ENCODE data around the gene CD101. TPM values are rescaled to one million over a fixed set of nuclear protein-coding genes. Genes with fewer than 3 reads are reported as not detected.

CD101 gene
- total RNA-seq, 1 experiment from 2014 or later: 1.2 TPM

DNA sequence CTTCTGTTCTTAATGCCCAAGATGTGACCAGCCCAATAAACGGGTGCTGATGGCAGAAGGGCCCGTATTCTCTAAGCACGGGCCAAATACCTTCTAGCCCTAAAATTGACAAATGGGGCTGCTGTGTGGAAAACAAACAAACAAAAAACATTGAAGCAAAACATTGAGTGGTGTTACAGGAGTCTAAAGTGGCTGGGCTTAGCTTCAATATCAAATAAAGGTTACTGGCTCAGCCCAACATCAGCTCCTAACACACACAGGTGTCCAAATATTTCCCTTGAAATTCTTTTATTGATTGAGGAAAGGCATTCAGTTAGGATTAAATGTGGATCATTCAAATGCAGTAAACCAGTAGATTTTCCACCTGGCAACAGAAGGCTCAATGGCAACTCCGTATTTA, 45.2 kb downstream of the CD101 start:
- DNase-seq (ENCODE audit: low read depth, low spot score): no peak
- Histone ChIP-seq H3K27ac (ENCODE audit: low read depth, low read length) (no peak overlapping the region), H3K9me3 (ENCODE audit: control insufficient read depth in 1 of 2, insufficient read depth in 1 of 2, low read depth in 1 of 2, low read length in 2 of 2) (no peaks in the 10 kb centered on the region), H3K4me3 (replicated peaks in 1 of 2; ENCODE audit: low read depth in 1 of 2, low read length in 2 of 2) (no peak overlapping the region), H4K20me1 (ENCODE audit: insufficient read depth) (no peaks in the 10 kb centered on the region), H3K27me3 (ENCODE audit: insufficient read depth, low read length) (no peaks in the 10 kb centered on the region), H3K36me3 (ENCODE audit: control insufficient read depth in 1 of 2, insufficient read depth in 2 of 2, low read length in 2 of 2) (no peaks in the 10 kb centered on the region), H2AFZ (ENCODE audit: low read depth, low read length, poor library complexity, severe bottlenecking) (no peak overlapping the region), H3K9ac (ENCODE audit: low read length) (no peak overlapping the region), H3K79me2 (ENCODE audit: insufficient read depth, low read length) (no peaks in the 10 kb centered on the region), H3K4me2 (ENCODE audit: low read length) (no peak overlapping the region), H3K4me1 (ENCODE audit: control insufficient read depth in 1 of 2, insufficient read depth in 2 of 2, low read length in 2 of 2) (no peaks in the 10 kb centered on the region), H3K9me2 (ENCODE audit: insufficient read depth) (no peaks in the 10 kb centered on the region)
- TF ChIP-seq EZH2 (IDR thresholded peaks at IDR 0.05) (no peak), RAD21 (IDR thresholded peaks at IDR 0.05; ENCODE audit: low read depth) (no peak)
- TF ChIP-seq, protein P1, sequence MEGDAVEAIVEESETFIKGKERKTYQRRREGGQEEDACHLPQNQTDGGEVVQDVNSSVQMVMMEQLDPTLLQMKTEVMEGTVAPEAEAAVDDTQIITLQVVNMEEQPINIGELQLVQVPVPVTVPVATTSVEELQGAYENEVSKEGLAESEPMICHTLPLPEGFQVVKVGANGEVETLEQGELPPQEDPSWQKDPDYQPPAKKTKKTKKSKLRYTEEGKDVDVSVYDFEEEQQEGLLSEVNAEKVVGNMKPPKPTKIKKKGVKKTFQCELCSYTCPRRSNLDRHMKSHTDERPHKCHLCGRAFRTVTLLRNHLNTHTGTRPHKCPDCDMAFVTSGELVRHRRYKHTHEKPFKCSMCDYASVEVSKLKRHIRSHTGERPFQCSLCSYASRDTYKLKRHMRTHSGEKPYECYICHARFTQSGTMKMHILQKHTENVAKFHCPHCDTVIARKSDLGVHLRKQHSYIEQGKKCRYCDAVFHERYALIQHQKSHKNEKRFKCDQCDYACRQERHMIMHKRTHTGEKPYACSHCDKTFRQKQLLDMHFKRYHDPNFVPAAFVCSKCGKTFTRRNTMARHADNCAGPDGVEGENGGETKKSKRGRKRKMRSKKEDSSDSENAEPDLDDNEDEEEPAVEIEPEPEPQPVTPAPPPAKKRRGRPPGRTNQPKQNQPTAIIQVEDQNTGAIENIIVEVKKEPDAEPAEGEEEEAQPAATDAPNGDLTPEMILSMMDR (IDR thresholded peaks at IDR 0.05 in 2 of 3, conservative IDR thresholded peaks at IDR 0.05 in 1 of 3; ENCODE audit: borderline replicate concordance in 1 of 3, insufficient read depth in 1 of 3, low read depth in 2 of 3, low read length in 2 of 3): no peak
- no TSS peak for BruUV-seq (replicated peaks)
- ChIA-PET POLR2A (no interaction called here), CTCF (no interaction called here), RAD21 (ENCODE audit: low non-redundant PET in 1 of 2, low total read pairs in 2 of 2, uncharacterized antibody in 2 of 2, unreplicated experiment in 2 of 2) (no interaction called here)
- ATAC-seq: no peak
- intact Hi-C loops (cut with micrococcal nuclease): no loop called here

DNA sequence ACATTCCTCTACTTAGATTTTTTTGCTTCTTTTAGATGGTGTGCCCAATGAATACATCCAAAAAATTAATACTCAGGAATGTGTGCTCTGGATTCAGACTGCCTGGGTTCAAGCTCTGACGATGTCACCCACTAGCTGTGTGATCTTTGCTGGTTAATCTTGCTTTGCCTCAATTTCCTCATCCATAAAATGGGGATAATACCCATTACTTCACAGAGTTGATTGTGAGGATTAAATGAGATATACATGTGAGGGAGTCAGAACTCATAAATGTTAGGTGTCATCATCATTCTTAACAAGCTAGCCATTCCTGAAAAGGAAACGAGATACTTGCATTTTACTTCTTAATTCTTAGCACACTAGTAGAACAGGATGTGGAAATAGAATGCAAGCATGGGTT, 45.7 kb downstream of the CD101 start:
- CTCF ChIA-PET: interaction anchor here (0.5 kb wide), 1 partner anchor 323 kb away, joined by 3 read pairs; no protein-coding TSS in a partner anchor
- no peak for DNase-seq (ENCODE audit: low read depth, low spot score)
- Histone ChIP-seq H3K79me2 (ENCODE audit: insufficient read depth, low read length) (no peaks in the 10 kb centered on the region), H3K9me3 (ENCODE audit: control insufficient read depth in 1 of 2, insufficient read depth in 1 of 2, low read depth in 1 of 2, low read length in 2 of 2) (no peaks in the 10 kb centered on the region), H3K27ac (ENCODE audit: low read depth, low read length) (no peak overlapping the region), H3K4me1 (ENCODE audit: control insufficient read depth in 1 of 2, insufficient read depth in 2 of 2, low read length in 2 of 2) (no peaks in the 10 kb centered on the region), H4K20me1 (ENCODE audit: insufficient read depth) (no peaks in the 10 kb centered on the region), H3K4me3 (replicated peaks in 1 of 2; ENCODE audit: low read depth in 1 of 2, low read length in 2 of 2) (no peak overlapping the region), H2AFZ (ENCODE audit: low read depth, low read length, poor library complexity, severe bottlenecking) (no peak overlapping the region), H3K9me2 (ENCODE audit: insufficient read depth) (no peaks in the 10 kb centered on the region), H3K4me2 (ENCODE audit: low read length) (no peak overlapping the region), H3K9ac (ENCODE audit: low read length) (no peak overlapping the region), H3K27me3 (ENCODE audit: insufficient read depth, low read length) (no peaks in the 10 kb centered on the region), H3K36me3 (ENCODE audit: control insufficient read depth in 1 of 2, insufficient read depth in 2 of 2, low read length in 2 of 2) (no peaks in the 10 kb centered on the region)
- intact Hi-C loops (cut with micrococcal nuclease): no loop called here
- RAD21 ChIA-PET (ENCODE audit: low non-redundant PET in 1 of 2, low total read pairs in 2 of 2, uncharacterized antibody in 2 of 2, unreplicated experiment in 2 of 2): no interaction called here
- no peak for ATAC-seq
- no peak for TF ChIP-seq SIN3A (IDR thresholded peaks at IDR 0.05; ENCODE audit: low read depth)
- no peak for TF ChIP-seq SP1 (IDR thresholded peaks at IDR 0.05; ENCODE audit: low read depth)
- TF ChIP-seq, protein P2, sequence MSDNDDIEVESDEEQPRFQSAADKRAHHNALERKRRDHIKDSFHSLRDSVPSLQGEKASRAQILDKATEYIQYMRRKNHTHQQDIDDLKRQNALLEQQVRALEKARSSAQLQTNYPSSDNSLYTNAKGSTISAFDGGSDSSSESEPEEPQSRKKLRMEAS (IDR thresholded peaks at IDR 0.05): no peak
- TF ChIP-seq, protein P3, sequence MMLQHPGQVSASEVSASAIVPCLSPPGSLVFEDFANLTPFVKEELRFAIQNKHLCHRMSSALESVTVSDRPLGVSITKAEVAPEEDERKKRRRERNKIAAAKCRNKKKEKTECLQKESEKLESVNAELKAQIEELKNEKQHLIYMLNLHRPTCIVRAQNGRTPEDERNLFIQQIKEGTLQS (IDR thresholded peaks at IDR 0.05): no peak
- no peak for TF ChIP-seq EGR1 (IDR thresholded peaks at IDR 0.05; ENCODE audit: low read depth)
- no peak for TF ChIP-seq POLR2A (IDR thresholded peaks at IDR 0.05; ENCODE audit: borderline replicate concordance, extremely low read depth, insufficient read depth, insufficient read length)
- POLR2A ChIA-PET: no interaction called here
- no TSS peak for BruUV-seq (replicated peaks)
